RWPE2 (cell line): Measurements from ENCODE around the gene YPEL2.

Experiments used
- ATAC-seq: fragments of 200-7000 bp; cut with Tn5 transposase; 3 replicates; pipeline ENCODE4 v1.9.1; 2021; ENCODE audit warnings: low read depth
- DNase-seq: peaks from one replicate; pipeline ENCODE4 v3.0.0-alpha.2; 2020; ENCODE audit warnings: low spot score
- H3K27ac ChIP-seq: fragments of 450-650 bp; 2 replicates; pipeline ENCODE4 v1.5.1; 2017; ENCODE audit warnings: mild to moderate bottlenecking; ENCODE audit not compliant: poor library complexity, severe bottlenecking
- H3K27me3 ChIP-seq: fragments of 250-450 bp; sonication (Bioruptor Pico); 2 replicates; pipeline ENCODE4 v1.5.1; 2021; ENCODE audit warnings: mild to moderate bottlenecking, moderate library complexity; ENCODE audit not compliant: insufficient read depth, poor library complexity, severe bottlenecking
- H3K36me3 ChIP-seq: fragments of 250-450 bp; sonication (Bioruptor Pico); 2 replicates; pipeline ENCODE4 v1.5.1; 2020; ENCODE audit warnings: low read depth, mild to moderate bottlenecking, moderate library complexity
- H3K4me1 ChIP-seq: fragments of 250-450 bp; sonication (Bioruptor Pico); 2 replicates; pipeline ENCODE4 v1.5.1; 2021; ENCODE audit warnings: mild to moderate bottlenecking, moderate library complexity; ENCODE audit not compliant: insufficient read depth, poor library complexity, severe bottlenecking
- H3K4me3 ChIP-seq: fragments of 250-450 bp; sonication (Bioruptor Pico); 2 replicates; pipeline ENCODE4 v1.5.1; 2021; ENCODE audit warnings: mild to moderate bottlenecking, moderate library complexity; ENCODE audit not compliant: severe bottlenecking
- H3K9me3 ChIP-seq: fragments of 250-450 bp; sonication (Bioruptor Pico); 2 replicates; pipeline ENCODE4 v1.5.1; 2021; ENCODE audit warnings: mild to moderate bottlenecking, moderate library complexity; ENCODE audit not compliant: severe bottlenecking
- TF ChIP-seq, protein P1 (sequence below): fragments of 450-650 bp; IDR thresholded peaks from one replicate; pipeline ENCODE4 v1.5.1; 2017; ENCODE audit warnings: mild to moderate bottlenecking, moderate library complexity; ENCODE audit not compliant: poor library complexity, severe bottlenecking

The YPEL2 gene

DNA sequence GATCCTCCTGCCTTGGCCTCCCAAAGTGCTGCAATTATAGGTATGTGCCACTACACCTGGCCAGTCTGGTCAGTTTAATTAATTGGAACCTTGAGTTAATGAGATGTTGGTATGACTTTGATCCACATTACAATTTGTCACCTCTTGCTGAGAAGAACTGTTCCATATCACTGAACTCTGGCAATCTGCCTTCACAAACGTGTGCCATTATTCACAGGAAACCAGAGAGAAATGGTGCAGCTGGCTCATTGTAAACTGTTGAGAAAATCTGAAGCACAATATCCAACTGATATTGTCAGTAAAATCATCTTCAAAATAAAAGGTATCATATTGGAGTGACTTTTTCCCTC, 39.3 kb upstream of the YPEL2 start:
- H3K27me3 ChIP-seq: no peaks in the 10 kb centered on the region
- no peak overlapping the region for H3K27ac ChIP-seq
- TF ChIP-seq, protein P1, sequence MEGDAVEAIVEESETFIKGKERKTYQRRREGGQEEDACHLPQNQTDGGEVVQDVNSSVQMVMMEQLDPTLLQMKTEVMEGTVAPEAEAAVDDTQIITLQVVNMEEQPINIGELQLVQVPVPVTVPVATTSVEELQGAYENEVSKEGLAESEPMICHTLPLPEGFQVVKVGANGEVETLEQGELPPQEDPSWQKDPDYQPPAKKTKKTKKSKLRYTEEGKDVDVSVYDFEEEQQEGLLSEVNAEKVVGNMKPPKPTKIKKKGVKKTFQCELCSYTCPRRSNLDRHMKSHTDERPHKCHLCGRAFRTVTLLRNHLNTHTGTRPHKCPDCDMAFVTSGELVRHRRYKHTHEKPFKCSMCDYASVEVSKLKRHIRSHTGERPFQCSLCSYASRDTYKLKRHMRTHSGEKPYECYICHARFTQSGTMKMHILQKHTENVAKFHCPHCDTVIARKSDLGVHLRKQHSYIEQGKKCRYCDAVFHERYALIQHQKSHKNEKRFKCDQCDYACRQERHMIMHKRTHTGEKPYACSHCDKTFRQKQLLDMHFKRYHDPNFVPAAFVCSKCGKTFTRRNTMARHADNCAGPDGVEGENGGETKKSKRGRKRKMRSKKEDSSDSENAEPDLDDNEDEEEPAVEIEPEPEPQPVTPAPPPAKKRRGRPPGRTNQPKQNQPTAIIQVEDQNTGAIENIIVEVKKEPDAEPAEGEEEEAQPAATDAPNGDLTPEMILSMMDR: no peak
- no peak overlapping the region for H3K4me3 ChIP-seq
- no peaks in the 10 kb centered on the region for H3K36me3 ChIP-seq
- no peak for DNase-seq
- ATAC-seq: no peak
- peaks cover 5% of the 10 kb centered on the region for H3K4me1 ChIP-seq
- no peaks in the 10 kb centered on the region for H3K9me3 ChIP-seq

DNA sequence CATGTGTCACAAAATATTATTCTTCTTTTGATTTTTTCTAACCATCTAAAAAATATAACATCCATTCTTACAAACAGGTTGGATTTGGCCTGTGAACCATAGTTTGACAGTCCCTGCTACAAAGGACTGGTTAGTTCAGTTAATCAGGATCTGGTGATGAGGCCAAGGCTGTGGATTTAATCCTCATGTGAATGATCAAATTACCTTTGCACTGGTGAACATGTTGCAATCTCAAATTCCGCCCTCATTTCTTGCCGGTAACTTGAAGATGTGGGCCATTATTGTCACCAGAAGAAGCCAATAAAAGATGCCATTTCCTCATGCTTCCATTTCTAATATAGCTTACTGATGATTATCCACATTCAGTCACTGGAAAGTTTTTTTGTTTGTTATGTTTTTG, 35.3 kb upstream of the YPEL2 start:
- DNase-seq (no peak), ATAC-seq (no peak)
- no peaks in the 10 kb centered on the region for H3K4me1 ChIP-seq
- TF ChIP-seq, protein P1: no peak
- no peaks in the 10 kb centered on the region for H3K27me3 ChIP-seq
- H3K36me3 ChIP-seq: no peaks in the 10 kb centered on the region
- H3K27ac ChIP-seq: no peak overlapping the region
- H3K4me3 ChIP-seq: no peak overlapping the region
- no peaks in the 10 kb centered on the region for H3K9me3 ChIP-seq

DNA sequence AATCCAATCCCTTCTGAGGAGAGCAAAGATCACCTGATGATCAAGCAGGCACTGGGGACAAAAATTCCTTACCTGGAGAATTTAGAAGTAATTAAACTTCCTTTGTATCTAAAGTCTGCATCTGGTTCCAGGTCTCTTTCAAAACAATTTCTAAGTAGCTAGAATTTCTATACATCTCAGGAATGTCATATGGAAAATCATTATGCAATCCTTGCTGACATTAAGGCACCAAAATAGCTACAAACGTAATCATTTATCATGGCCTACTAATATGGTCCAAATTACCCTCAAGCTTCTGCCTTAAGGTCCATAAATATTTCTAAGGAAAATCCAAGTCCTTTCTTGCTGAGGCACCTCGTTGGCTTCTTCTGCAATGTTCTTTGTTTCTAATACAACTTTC, 32.9 kb upstream of the YPEL2 start:
- Histone ChIP-seq H3K4me3 (no peak overlapping the region), H3K27ac (no peak overlapping the region), H3K4me1 (no peaks in the 10 kb centered on the region), H3K9me3 (no peaks in the 10 kb centered on the region), H3K27me3 (no peaks in the 10 kb centered on the region), H3K36me3 (no peaks in the 10 kb centered on the region)
- DNase-seq: no peak
- ATAC-seq: no peak
- TF ChIP-seq, protein P1: no peak

DNA sequence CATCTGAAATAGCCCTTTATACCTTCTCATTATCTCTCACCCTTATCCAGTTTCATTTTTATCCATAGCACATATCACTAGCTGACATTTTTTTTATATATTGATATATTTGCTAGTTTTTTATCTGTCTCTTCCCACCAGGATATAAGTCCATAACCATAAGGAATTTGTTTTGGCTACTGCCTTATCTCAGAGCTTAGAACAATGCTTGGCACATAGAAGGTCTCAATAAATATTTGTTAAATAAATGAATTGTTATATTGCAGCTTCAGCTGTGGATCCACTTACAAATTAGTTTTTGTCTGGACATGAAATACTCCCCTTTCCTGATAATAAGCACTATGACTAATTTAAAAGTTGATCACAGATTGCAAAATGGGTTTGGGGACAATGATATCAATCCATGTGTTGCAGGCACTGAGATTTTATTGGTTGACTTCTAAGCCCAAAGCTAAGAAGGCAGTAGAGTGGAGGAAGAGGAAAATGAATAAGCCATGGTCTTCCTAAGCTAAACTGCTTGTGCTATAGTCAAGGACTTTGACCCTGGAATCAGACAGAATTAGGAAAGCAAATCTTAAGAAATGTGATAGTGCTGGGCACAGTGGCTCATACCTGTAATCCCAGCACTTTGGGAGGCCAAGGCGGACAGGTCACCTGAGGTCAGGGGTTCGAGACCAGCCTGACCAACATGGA, 31.9 kb upstream of the YPEL2 start:
- Histone ChIP-seq H3K4me1 (no peaks in the 10 kb centered on the region), H3K36me3 (no peaks in the 10 kb centered on the region), H3K27ac (no peak overlapping the region), H3K4me3 (no peak overlapping the region), H3K9me3 (no peaks in the 10 kb centered on the region), H3K27me3 (no peaks in the 10 kb centered on the region)
- no peak for DNase-seq
- ATAC-seq: no peak
- TF ChIP-seq, protein P1: no peak

DNA sequence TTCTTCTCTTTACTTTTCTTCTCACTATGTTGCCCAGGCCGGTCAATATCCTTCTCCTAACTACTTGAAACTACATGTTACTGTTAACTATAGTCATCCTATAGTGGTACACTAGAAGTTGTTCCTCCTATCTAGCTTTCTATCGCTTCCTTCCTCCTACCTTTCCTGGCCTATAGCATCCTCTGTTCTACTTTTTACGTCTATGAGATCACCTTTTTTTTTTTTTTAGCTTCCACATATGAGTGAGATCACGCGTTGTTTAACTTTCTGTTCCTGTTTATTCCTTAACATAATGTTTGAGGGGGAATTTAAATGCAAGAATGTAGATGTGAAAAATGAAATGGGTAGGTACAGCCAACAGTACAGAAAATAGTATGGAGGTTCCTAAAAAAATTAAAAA, 30.5 kb upstream of the YPEL2 start:
- DNase-seq (no peak), ATAC-seq (no peak)
- Histone ChIP-seq H3K36me3 (no peaks in the 10 kb centered on the region), H3K9me3 (no peaks in the 10 kb centered on the region), H3K4me3 (no peak overlapping the region), H3K4me1 (no peaks in the 10 kb centered on the region), H3K27me3 (no peaks in the 10 kb centered on the region), H3K27ac (no peak overlapping the region)
- TF ChIP-seq, protein P1: no peak
